GM13976 (cell line): ENCODE measurements around the gene THOC7.

ENCODE experiments used
- DNase-seq: peaks from one replicate; pipeline ENCODE4 v3.0.0; 2012; ENCODE audit warnings: low spot score
- CTCF ChIP-seq: IDR thresholded peaks from 2 replicates; pipeline ENCODE4 v1.5.1; 2012; ENCODE audit warnings: borderline replicate concordance, mild to moderate bottlenecking; ENCODE audit not compliant: insufficient read depth; ENCODE audit errors: extremely low read depth, missing control alignments, control extremely low read depth
- in situ Hi-C: fragments of 300-500 bp; cut with MboI; formaldehyde crosslinking; loops from one replicate; pipeline ENCODE4 v1.12.0; 2022; ENCODE audit warnings: low sequenced_read_pairs, mixed read lengths, inconsistent platforms; ENCODE audit not compliant: unreplicated experiment

Gene THOC7

DNA sequence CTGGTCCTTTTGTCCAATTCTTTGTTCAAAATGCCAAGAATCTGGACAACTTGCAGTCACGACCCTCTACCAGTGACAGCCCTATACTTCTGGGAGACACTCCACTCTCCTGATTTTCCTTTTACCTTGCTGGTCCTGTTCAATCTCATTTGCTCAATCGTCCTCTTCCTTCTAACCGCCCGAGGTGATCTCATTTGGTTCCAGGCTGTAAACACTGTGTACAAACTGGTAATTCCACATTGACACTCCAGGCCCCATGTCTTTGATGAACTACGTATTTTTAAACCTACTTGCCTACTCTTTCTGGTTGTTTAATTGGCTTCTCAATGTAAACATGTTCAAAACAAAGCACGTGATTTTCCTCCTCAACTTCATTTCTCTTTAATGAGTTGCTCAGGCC is 68.2 kb downstream of the THOC7 start:
- in situ Hi-C loops, result no loop called here
- TF ChIP-seq CTCF, result no peak
- no peak for DNase-seq

GRCh38 chr3:63791974-63792373 is 71.6 kb downstream of the THOC7 start:
- in situ Hi-C loops, result no loop called here
- no peak for TF ChIP-seq CTCF
- DNase-seq, result no peak
